Esophagus squamous epithelium (tissue), 4 donors: ENCODE results near the gene ZC2HC1C.

Experiments used
- CTCF ChIP-seq, 6 experiments: fragments of 450-650 bp in 4 of 6; fragments of 200-600 bp in 2 of 6; sonication (generic) in 2 of 6; IDR thresholded peaks; one replicate each; pipeline ENCODE4 v1.5.1; 2016 to 2019; ENCODE audit warnings: antibody characterized with exemption in 6 of 6, mild to moderate bottlenecking in 4 of 6, moderate library complexity in 4 of 6
- POLR2A ChIP-seq, 4 donors: fragments of 450-650 bp; IDR thresholded peaks; one replicate each; pipeline ENCODE4 v1.6.1; 2017; ENCODE audit warnings: antibody characterized with exemption in 4 of 4, mild to moderate bottlenecking in 4 of 4, moderate library complexity in 3 of 4

GRCh38 chr14:75022655-75023054, 46.8 kb upstream of the ZC2HC1C start:
- peak in 3 of 6 experiments; percentile 18 to 42 (median 25) for TF ChIP-seq CTCF (IDR thresholded peaks at IDR 0.05)
- TF ChIP-seq POLR2A (IDR thresholded peaks at IDR 0.05): no peak
